OCI-LY3 (cell line): ENCODE measurements around the gene CPS1.

Source experiments
- H2AFZ ChIP-seq: fragments of 200-600, 300-600 bp; shearing (Covaris generic); 2 replicates; pipeline ENCODE4 v1.6.0; 2014; ENCODE audit warnings: antibody characterized with exemption, low read depth, low read length
- H3K27ac ChIP-seq: fragments of 200-600, 300-600 bp; sonication (generic); 2 replicates; pipeline ENCODE4 v1.5.1; 2014; ENCODE audit warnings: mild to moderate bottlenecking, low read length, moderate library complexity, mixed read lengths
- H3K27me3 ChIP-seq: fragments of 200-600, 300-600 bp; sonication (generic); 2 replicates; pipeline ENCODE4 v1.6.1; 2014; ENCODE audit warnings: low read depth, low read length, mixed read lengths
- H3K36me3 ChIP-seq: fragments of 200-600, 300-600 bp; sonication (generic); replicated peaks from 2 replicates; pipeline ENCODE3; 2014; ENCODE audit warnings: low read depth, low read length, mixed read lengths
- H3K4me1 ChIP-seq: fragments of 300-600, 200-600 bp; sonication (generic); 2 replicates; pipeline ENCODE4 v1.6.1; 2014; ENCODE audit warnings: low read length, mixed read lengths
- H3K4me2 ChIP-seq: fragments of 200-600, 300-600 bp; sonication (generic); 2 replicates; pipeline ENCODE4 v1.6.1; 2014; ENCODE audit warnings: low read length, mixed read lengths
- H3K4me3 ChIP-seq: fragments of 300-600, 200-600 bp; sonication (generic); 2 replicates; pipeline ENCODE4 v1.5.1; 2014; ENCODE audit warnings: antibody characterized with exemption, mild to moderate bottlenecking, low read length, moderate library complexity
- H3K79me2 ChIP-seq: fragments of 300-600, 200-600 bp; shearing (Covaris generic); 2 replicates; pipeline ENCODE4 v1.6.1; 2014; ENCODE audit warnings: mild to moderate bottlenecking, low read length, mixed read lengths
- H3K9ac ChIP-seq: fragments of 300-600, 200-600 bp; shearing (Covaris generic); 2 replicates; pipeline ENCODE4 v1.6.0; 2014; ENCODE audit warnings: mild to moderate bottlenecking, low read length, moderate library complexity
- H3K9me3 ChIP-seq: fragments of 200-600, 300-600 bp; shearing (Covaris generic); 2 replicates; pipeline ENCODE4 v1.6.1; 2014; ENCODE audit warnings: low read length, mixed read lengths; ENCODE audit not compliant: insufficient read depth
- H4K20me1 ChIP-seq: fragments of 200-600, 300-600 bp; sonication (generic); 2 replicates; pipeline ENCODE4 v1.6.1; 2016; ENCODE audit warnings: low read length, mixed read lengths; ENCODE audit not compliant: insufficient read depth
- EZH2phosphoT487 ChIP-seq: fragments of 200-600 bp; shearing (Covaris generic); IDR thresholded peaks from 2 replicates; pipeline ENCODE4 v1.6.1; 2018; ENCODE audit warnings: antibody characterized with exemption, mixed run types, low read depth
- TF ChIP-seq, protein P1 (sequence below): fragments of 200-600, 300-600 bp; sonication (generic); IDR thresholded peaks from 2 replicates; pipeline ENCODE4 v1.5.1; 2014; ENCODE audit warnings: antibody characterized with exemption, low read length, low read depth

Gene CPS1

DNA sequence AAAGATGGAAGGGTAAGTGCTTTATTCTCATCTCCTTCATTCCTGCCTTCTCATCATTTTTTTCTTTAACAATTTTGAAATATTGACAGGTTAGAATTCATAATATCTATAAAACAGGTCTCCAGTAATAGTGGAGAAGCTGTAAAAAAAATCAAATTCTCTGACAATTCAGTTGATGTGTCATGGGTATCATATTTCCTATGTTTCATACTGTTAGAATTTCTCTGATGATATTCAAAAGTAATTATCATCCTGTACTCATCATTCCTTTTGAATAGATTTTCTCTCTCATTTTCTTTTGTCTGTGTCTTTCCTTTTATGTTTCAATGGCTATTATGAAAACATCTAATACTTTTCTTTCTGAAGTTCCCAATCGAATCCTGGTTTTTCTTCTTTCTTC, 97.7 kb downstream of the CPS1 start:
- TF ChIP-seq, protein P1, sequence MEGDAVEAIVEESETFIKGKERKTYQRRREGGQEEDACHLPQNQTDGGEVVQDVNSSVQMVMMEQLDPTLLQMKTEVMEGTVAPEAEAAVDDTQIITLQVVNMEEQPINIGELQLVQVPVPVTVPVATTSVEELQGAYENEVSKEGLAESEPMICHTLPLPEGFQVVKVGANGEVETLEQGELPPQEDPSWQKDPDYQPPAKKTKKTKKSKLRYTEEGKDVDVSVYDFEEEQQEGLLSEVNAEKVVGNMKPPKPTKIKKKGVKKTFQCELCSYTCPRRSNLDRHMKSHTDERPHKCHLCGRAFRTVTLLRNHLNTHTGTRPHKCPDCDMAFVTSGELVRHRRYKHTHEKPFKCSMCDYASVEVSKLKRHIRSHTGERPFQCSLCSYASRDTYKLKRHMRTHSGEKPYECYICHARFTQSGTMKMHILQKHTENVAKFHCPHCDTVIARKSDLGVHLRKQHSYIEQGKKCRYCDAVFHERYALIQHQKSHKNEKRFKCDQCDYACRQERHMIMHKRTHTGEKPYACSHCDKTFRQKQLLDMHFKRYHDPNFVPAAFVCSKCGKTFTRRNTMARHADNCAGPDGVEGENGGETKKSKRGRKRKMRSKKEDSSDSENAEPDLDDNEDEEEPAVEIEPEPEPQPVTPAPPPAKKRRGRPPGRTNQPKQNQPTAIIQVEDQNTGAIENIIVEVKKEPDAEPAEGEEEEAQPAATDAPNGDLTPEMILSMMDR, result no peak
- TF ChIP-seq EZH2phosphoT487, result no peak
- Histone ChIP-seq H2AFZ (no peak overlapping the region), H3K4me1 (no peaks in the 10 kb centered on the region), H3K9ac (no peak overlapping the region), H3K27me3 (no peaks in the 10 kb centered on the region), H3K36me3 (no peaks in the 10 kb centered on the region), H3K27ac (no peak overlapping the region), H3K9me3 (no peaks in the 10 kb centered on the region), H3K79me2 (no peaks in the 10 kb centered on the region), H3K4me2 (no peak overlapping the region), H4K20me1 (no peaks in the 10 kb centered on the region), H3K4me3 (no peak overlapping the region)

DNA sequence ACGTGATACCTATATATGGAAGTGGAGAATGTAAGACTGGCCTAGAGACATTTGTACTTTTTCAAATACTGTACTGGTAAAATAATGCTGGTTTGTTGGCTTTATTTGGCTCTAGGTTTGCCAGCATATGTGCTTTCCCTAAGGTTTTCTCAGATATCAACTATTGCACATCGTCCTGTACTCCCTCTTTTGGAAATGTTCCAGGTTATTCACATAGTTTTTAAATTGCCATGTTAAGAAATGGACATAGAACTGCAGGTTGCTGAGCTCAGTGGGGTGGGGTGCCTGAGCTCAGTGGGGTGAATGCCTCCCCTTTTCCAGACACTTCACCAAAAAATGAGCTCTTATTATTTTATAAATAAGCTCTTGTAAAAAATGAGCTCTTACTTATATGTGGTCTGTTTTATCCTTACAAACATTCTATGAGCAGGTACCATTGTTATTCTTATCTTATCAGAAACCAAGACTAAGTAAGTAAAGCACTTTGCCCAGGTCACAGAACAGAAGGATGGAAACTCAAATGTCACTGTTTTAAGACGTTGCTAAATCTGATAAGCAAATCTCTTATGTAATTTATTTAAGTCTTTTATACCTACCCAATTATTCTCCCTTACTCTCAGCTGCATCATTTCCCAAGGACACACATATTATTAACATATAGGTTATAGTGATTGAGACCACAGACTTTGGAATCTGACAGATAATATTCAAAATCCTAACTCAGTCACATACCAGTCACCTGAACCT, 99.0 kb downstream of the CPS1 start:
- no peaks in the 10 kb centered on the region for H3K4me1 ChIP-seq
- no peak overlapping the region for H2AFZ ChIP-seq
- no peak overlapping the region for H3K4me2 ChIP-seq
- TF ChIP-seq, protein P1, result no peak
- TF ChIP-seq EZH2phosphoT487, result no peak
- no peaks in the 10 kb centered on the region for H3K36me3 ChIP-seq
- H3K79me2 ChIP-seq, result no peaks in the 10 kb centered on the region
- H3K9ac ChIP-seq, result no peak overlapping the region
- no peak overlapping the region for H3K4me3 ChIP-seq
- H3K27me3 ChIP-seq, result no peaks in the 10 kb centered on the region
- no peaks in the 10 kb centered on the region for H4K20me1 ChIP-seq
- H3K27ac ChIP-seq, result no peak overlapping the region
- no peaks in the 10 kb centered on the region for H3K9me3 ChIP-seq

DNA sequence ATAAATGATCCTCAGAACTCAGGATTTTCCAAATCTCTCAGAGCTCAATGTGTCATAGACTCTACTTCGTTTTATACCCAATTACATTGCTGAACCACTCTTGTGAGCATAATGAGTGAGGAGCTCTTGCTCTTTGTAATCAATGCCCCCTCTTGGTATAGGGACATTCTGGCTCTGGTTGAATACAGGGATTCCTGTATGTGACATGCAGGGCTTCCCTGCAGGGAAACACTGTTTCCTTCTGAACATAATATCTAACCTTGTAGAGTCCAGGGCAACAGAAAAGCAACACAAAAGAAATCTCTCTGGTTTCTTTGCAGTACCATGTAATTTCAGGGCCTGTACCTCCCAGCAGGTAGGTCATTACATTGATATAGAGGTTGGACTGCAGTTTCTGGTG, 101.5 kb downstream of the CPS1 start:
- Histone ChIP-seq H3K79me2 (no peaks in the 10 kb centered on the region), H2AFZ (no peak overlapping the region), H4K20me1 (no peaks in the 10 kb centered on the region), H3K27ac (no peak overlapping the region), H3K4me1 (no peaks in the 10 kb centered on the region), H3K9me3 (no peaks in the 10 kb centered on the region), H3K4me2 (no peak overlapping the region), H3K27me3 (no peaks in the 10 kb centered on the region), H3K36me3 (peaks cover 2% of the 10 kb centered on the region), H3K4me3 (no peak overlapping the region), H3K9ac (no peak overlapping the region)
- no peak for TF ChIP-seq EZH2phosphoT487
- TF ChIP-seq, protein P1, result no peak

DNA sequence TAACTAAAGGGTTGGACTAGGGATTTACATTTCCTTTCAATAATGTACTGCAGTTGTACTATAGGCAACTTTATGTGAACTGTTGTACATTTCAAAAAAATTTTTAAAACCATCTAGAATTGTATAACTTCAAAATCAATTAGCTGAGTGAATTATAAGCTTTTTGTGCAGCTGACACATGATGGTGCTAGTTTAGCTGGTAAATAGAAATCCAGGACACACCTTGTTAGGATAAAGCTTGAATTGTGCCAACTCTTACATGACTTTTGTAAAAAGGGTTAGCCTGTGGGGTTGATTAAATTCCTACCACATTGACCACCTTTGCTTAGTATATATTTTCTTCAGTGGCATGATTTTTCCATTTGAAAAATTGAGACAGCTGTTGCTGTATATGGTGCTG, 104.4 kb downstream of the CPS1 start:
- H2AFZ ChIP-seq, result no peak overlapping the region
- no peak overlapping the region for H3K27ac ChIP-seq
- no peaks in the 10 kb centered on the region for H3K9me3 ChIP-seq
- H3K79me2 ChIP-seq, result no peaks in the 10 kb centered on the region
- H3K4me2 ChIP-seq, result no peak overlapping the region
- no peak overlapping the region for H3K4me3 ChIP-seq
- peaks cover 2% of the 10 kb centered on the region for H3K36me3 ChIP-seq
- H3K4me1 ChIP-seq, result no peaks in the 10 kb centered on the region
- no peaks in the 10 kb centered on the region for H4K20me1 ChIP-seq
- H3K9ac ChIP-seq, result no peak overlapping the region
- H3K27me3 ChIP-seq, result no peaks in the 10 kb centered on the region
- TF ChIP-seq, protein P1, result no peak
- no peak for TF ChIP-seq EZH2phosphoT487
